8988T (cell line): Measurements from ENCODE around the gene SLC11A2.
"Not testable (repeated sequence)": the region's sequence is repeated elsewhere in the genome, so short reads cannot be mapped to it uniquely, and the experiment has no call there.

Source experiments
- DNase-seq: peaks from one replicate; pipeline ENCODE4 v3.0.0; 2011

SLC11A2 gene

DNA sequence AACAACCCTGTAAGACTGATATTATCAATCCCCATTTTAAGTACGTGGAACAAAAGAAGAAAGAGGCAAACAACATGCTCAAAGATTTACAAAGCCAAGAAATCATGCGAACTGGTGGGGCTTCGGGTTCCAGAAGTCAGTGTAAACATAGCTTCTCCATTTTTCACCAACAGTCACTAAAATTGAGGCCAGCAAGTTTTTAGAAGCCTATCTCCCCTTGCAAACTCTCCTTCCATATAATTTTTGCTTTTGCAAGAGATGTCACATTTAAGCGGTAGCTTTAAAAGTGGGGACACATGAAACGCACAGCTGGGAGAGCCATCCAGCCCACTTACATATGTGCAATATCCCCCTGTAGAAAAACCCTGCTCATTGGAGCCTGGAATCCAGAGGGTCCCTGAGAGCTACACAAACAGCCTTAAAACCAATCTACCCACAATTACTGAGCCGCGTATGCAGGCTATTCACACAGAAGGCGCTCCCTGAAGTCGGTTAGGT lies 797 bp downstream of the SLC11A2 start:
- DNase-seq, result no peak

GRCh38 chr12:51023625-51024382 lies 2.4 kb downstream of the SLC11A2 start:
- no peak for DNase-seq

- DNase-seq, result no peak
Observed at GRCh38 chr12:51021694-51022093, 4.5 kb downstream of the SLC11A2 start.

- DNase-seq, result no peak
Observed at GRCh38 chr12:51020448-51021182, 5.6 kb downstream of the SLC11A2 start.

GRCh38 chr12:51019927-51020326 lies 6.3 kb downstream of the SLC11A2 start:
- DNase-seq, result no peak

GRCh38 chr12:51018956-51019355 lies 7.2 kb downstream of the SLC11A2 start:
- no peak for DNase-seq

- no peak for DNase-seq
Observed at GRCh38 chr12:51017452-51017851, 8.7 kb downstream of the SLC11A2 start.

DNA sequence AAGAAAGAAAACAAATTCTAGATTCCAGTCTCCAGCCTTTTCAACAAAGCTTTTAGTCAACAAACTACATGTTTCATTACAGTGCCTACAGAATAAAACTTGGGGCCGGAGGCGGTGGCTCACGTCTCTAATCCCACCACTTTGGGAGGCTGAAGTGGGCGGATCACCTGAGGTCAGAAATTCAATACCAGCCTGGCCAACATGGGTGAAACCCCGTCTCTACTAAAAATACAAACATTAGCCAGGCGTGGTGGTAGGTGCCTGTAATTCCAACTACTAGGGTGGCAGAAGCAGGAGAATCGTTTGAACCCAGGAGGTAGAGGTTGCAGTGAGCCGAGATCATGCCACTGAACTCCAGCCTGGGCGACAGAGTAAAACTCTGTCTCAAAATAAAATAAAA lies 11.7 kb downstream of the SLC11A2 start:
- not testable (repeated sequence) for DNase-seq

- DNase-seq, result no peak
Observed at GRCh38 chr12:51013441-51013840, 12.7 kb downstream of the SLC11A2 start.

GRCh38 chr12:51012570-51013236 lies 13.5 kb downstream of the SLC11A2 start:
- DNase-seq, result no peak

- no peak for DNase-seq
Observed at GRCh38 chr12:51011955-51012354, 14.2 kb downstream of the SLC11A2 start.

- no peak for DNase-seq
Observed at GRCh38 chr12:51009056-51009440, 17.1 kb downstream of the SLC11A2 start.

DNA sequence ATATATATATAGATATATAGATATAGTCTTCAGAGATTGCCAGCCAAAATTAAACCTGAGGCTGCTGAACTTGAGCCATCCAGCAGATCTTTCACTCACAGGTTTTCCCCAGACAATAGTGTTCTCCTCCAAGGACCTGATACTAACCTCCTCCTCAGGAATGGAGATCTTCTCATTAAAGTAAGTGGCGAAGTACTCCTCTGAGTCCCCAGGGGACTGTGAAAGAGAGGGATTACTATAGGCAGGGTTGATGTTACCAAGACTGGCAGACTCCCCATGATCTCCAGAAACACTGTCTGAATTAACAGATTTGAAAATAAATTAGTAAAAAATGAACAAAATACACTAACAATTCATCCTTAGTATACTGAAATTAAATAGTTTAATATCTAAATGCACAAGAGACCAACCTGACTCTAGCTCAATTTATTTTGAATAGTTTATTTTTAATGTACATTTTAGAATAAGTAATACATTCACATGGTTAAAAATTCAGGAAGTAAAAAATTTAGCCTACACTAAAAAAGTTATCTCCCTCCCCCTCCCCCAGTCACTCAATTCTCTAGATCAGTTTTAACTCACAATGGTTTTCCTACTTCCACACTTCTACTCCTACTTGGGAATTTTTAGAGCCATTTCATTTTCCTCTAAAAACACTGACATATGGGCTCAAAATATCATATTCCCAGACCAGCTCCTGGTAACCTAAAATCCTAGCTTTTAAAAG lies 17.7 kb downstream of the SLC11A2 start:
- DNase-seq, result no peak

DNA sequence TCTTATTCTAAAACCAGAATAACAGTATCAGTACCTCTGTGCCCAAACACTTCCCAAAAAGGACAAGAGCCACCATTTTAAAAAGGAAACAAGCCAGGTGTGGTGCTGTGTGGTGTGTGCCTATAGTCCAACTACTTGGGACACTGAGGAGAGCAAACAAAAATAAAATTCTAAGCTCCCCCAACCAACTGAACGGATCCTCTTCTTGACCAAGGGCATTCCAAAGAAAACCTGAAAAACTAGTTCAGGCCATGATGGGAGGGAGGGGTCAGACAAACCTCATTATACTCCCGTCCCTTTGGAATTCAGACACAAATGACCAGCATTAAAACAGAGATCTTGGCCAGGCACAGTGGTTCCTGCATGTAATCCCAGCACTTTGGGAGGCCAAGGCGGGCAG lies 20.5 kb downstream of the SLC11A2 start:
- no peak for DNase-seq

- DNase-seq, result no peak
Observed at GRCh38 chr12:51005030-51005429, 21.2 kb downstream of the SLC11A2 start.

DNA sequence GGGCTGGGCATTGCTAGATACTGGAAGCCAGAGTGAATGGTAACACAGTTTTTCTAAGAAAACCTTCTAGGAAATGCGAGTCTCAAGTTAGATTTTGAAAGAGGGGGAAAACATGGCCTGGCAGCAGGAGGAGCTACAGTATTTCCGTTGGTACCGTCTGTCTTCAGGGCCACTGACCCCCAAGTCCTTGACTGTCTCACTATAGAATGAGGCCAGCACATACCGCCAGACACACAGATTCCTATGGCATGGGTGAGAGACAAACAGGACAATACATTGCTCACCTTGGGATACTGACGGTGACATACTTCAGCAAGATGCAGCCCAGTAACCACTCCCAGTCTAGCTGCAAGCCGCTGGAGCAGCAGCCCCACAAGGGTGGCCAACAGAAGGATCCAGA lies 21.7 kb downstream of the SLC11A2 start:
- DNase-seq, result no peak

- DNase-seq, result no peak
Observed at GRCh38 chr12:51001799-51002198, 24.4 kb downstream of the SLC11A2 start.

GRCh38 chr12:51000245-51000644 lies 25.9 kb downstream of the SLC11A2 start:
- DNase-seq, result no peak

DNA sequence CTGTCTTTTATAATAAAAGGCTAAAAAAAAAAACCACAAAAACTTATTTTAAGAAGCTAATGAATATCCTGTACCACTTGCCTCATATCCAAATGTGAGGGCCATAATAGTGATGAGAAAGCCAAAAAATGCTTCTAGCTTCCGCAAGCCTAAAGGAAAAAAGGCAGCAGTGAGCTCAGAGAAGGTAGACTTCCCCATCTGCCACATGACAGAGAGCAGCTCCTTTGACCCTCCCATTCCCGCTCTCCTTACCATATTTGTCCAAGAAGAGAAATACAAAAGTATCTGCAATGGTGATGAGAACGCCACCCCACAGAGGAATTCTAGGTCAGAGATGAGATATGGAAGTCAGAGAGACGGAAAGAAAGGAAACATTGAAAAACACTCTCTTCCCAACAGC lies 27.1 kb downstream of the SLC11A2 start:
- no peak for DNase-seq

GRCh38 chr12:50992819-50993218 lies 33.4 kb downstream of the SLC11A2 start:
- no peak for DNase-seq

DNA sequence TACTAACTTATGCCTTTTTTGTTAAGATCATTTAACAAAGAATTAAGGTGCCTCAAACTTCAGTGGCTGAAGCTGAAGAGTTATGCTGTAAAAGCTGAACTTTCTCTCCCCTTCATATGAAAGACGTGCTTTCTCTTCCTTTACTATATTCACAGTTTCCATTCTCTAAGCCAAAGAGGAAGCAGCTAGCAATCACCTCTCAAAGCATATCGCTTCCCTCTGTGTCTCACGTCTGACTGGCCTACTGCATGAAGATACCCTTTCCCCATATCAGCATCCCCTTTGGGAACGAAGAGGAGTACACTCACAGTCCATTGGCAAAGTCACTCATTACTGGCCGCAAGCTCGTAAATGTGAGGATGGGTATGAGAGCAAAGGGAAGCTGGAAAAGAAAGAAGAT lies 34.9 kb downstream of the SLC11A2 start:
- DNase-seq, result no peak

DNA sequence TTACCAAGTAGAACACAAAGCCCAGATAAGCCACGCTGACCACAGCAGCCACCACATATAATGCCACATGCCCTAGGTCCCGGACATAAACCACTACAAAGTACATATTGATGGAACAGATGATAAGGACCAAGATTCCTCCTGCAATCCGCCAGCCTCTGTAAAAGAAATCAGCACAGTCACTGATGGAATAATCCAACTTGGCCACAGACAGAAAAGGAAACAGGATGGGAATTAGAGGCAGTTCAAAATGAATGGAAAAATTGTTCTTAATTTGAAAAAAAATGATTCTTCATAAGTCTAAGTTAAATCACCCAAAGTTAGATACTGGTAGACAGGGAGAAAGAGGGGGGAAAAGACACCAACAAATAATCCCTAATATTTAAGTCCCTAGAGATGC lies 35.4 kb downstream of the SLC11A2 start:
- no peak for DNase-seq

GRCh38 chr12:50990147-50990727 lies 35.9 kb downstream of the SLC11A2 start:
- DNase-seq, result no peak
